ENCODE measurements around the gene BIVM.

BIVM gene

DNA sequence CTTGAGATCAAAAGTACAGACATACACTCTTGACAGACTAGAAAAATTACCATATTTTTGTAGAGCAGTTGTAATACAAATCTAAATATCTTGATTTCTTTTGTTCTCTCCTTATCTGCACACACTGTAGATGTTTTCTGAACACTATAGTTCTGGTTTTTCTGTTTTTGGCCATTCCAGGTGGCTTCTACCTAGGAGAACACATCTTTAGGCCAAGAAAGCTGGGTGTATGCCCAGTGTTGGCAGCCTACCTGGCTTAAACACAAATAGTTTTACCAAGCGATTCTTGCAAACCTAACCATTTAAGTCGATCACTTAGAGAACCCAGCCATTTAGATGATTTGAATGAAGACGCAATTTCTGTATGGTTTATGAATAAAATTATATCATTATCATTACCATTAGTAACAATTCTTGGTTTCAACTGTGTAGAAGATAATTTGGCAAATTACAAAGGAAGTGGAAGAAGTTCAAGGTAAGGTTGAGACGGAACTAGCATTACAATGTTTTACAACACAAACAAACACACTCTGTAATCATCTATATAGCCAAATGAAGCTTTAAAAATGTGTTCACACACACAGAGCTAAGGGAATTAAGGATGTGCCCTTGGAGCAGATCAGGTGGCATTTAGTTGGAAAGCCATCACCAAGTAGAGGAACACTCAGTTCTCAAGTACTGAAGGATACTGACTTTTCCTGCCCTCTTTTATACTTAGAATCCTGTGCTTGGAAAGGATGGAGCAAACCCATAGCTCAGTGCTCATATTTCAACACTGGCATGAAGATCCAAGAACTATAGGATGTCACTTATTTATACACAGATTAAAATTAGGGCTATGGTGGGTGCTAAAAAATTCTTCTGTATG lies 83.1 kb downstream of the BIVM start:
- no peak for DNase-seq (ENCODE audit: low spot score)
- H3K27ac ChIP-seq = no peak overlapping the region
- CTCF ChIA-PET = interaction anchor here (2.4 kb wide), 1 partner anchor 12 kb away, joined by 12 read pairs; no protein-coding TSS in a partner anchor
- POLR2A ChIA-PET (ENCODE audit: low non-redundant PET) = no interaction called here
- TF ChIP-seq, protein P1, sequence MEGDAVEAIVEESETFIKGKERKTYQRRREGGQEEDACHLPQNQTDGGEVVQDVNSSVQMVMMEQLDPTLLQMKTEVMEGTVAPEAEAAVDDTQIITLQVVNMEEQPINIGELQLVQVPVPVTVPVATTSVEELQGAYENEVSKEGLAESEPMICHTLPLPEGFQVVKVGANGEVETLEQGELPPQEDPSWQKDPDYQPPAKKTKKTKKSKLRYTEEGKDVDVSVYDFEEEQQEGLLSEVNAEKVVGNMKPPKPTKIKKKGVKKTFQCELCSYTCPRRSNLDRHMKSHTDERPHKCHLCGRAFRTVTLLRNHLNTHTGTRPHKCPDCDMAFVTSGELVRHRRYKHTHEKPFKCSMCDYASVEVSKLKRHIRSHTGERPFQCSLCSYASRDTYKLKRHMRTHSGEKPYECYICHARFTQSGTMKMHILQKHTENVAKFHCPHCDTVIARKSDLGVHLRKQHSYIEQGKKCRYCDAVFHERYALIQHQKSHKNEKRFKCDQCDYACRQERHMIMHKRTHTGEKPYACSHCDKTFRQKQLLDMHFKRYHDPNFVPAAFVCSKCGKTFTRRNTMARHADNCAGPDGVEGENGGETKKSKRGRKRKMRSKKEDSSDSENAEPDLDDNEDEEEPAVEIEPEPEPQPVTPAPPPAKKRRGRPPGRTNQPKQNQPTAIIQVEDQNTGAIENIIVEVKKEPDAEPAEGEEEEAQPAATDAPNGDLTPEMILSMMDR (conservative IDR thresholded peaks at IDR 0.05; ENCODE audit: low read depth) = no peak

Data from RWPE1 (cell line).